COLO829 (cell line): Measurements from ENCODE around the gene CRADD.

Experiments
- DNase-seq: peaks from one replicate; pipeline ENCODE4 v3.0.0; 2012; ENCODE audit warnings: low spot score

The CRADD gene

GRCh38 chr12:93671044-93671443 lies 6.1 kb upstream of the CRADD start:
- no peak for DNase-seq

GRCh38 chr12:93673084-93673483 lies 4.1 kb upstream of the CRADD start:
- DNase-seq: no peak

- no peak for DNase-seq
Observed at GRCh38 chr12:93674386-93674785, 2.8 kb upstream of the CRADD start.

- DNase-seq: no peak
Observed at GRCh38 chr12:93676408-93677194, 574 bp upstream of the CRADD start.

GRCh38 chr12:93678779-93679178 lies 1.6 kb downstream of the CRADD start:
- no peak for DNase-seq

- DNase-seq: no peak
Observed at GRCh38 chr12:93679308-93679925, 2.2 kb downstream of the CRADD start.

GRCh38 chr12:93680006-93680405 lies 2.8 kb downstream of the CRADD start:
- no peak for DNase-seq

- DNase-seq: no peak
Observed at GRCh38 chr12:93682846-93683261, 5.7 kb downstream of the CRADD start.

GRCh38 chr12:93683410-93683809 lies 6.2 kb downstream of the CRADD start:
- DNase-seq: no peak

- no peak for DNase-seq
Observed at GRCh38 chr12:93684716-93685115, 7.5 kb downstream of the CRADD start.

- no peak for DNase-seq
Observed at GRCh38 chr12:93686572-93687356, 9.6 kb downstream of the CRADD start.

GRCh38 chr12:93689076-93689834 lies 12.1 kb downstream of the CRADD start:
- DNase-seq: no peak

GRCh38 chr12:93696462-93696861 lies 19.3 kb downstream of the CRADD start:
- no peak for DNase-seq

- DNase-seq: no peak
Observed at GRCh38 chr12:93698307-93699092, 21.3 kb downstream of the CRADD start.

- DNase-seq: no peak
Observed at GRCh38 chr12:93699271-93700145, 22.3 kb downstream of the CRADD start.

- no peak for DNase-seq
Observed at GRCh38 chr12:93702707-93703315, 25.6 kb downstream of the CRADD start.

GRCh38 chr12:93704122-93704521 lies 26.9 kb downstream of the CRADD start:
- no peak for DNase-seq

- DNase-seq: no peak
Observed at GRCh38 chr12:93704625-93705024, 27.4 kb downstream of the CRADD start.

- no peak for DNase-seq
Observed at GRCh38 chr12:93705237-93705636, 28.1 kb downstream of the CRADD start.

GRCh38 chr12:93706387-93706786 lies 29.2 kb downstream of the CRADD start:
- no peak for DNase-seq
